Endothelial cell of umbilical vein (primary cell): Measurements from ENCODE around the gene SORL1.

Source experiments
- EZH2 ChIP-seq: IDR thresholded peaks from 2 replicates; pipeline ENCODE4 v1.6.1; 2012; ENCODE audit warnings: borderline replicate concordance, low read depth, mild to moderate bottlenecking, moderate library complexity, low read length, inconsistent platforms; ENCODE audit not compliant: severe bottlenecking
- FOS ChIP-seq: IDR thresholded peaks from 2 replicates; pipeline ENCODE4 v1.6.1; 2011; ENCODE audit warnings: mild to moderate bottlenecking, low read length, moderate library complexity, borderline replicate concordance; ENCODE audit not compliant: insufficient read depth
- GATA2 ChIP-seq: IDR thresholded peaks from 2 replicates; pipeline ENCODE4 v1.7.0; 2011; ENCODE audit warnings: low read depth, mild to moderate bottlenecking, moderate library complexity, mixed read lengths, low read length; ENCODE audit not compliant: insufficient read length, insufficient read depth
- JUN ChIP-seq: IDR thresholded peaks from 2 replicates; pipeline ENCODE4 v1.6.1; 2011; ENCODE audit warnings: borderline replicate concordance, low read depth; ENCODE audit not compliant: insufficient read length, insufficient read depth
- MAX ChIP-seq: IDR thresholded peaks from 2 replicates; pipeline ENCODE4 v1.6.1; 2011; ENCODE audit not compliant: insufficient read depth, insufficient read length
- MYC ChIP-seq: IDR thresholded peaks from one replicate; pipeline ENCODE4 v1.6.1; 2011; ENCODE audit warnings: mild to moderate bottlenecking, low read depth, low read length
- POLR2A ChIP-seq: IDR thresholded peaks from 2 replicates; pipeline ENCODE4 v1.6.1; 2012; ENCODE audit warnings: low read depth, mild to moderate bottlenecking, control low read depth, low read length
- POLR2AphosphoS5 ChIP-seq: IDR thresholded peaks from 2 replicates; pipeline ENCODE4 v1.6.1; 2012; ENCODE audit warnings: low read depth, mild to moderate bottlenecking, control low read depth, low read length, moderate library complexity; ENCODE audit not compliant: insufficient read depth
- TF ChIP-seq, protein P1 (sequence below), 2 donors: IDR thresholded peaks; 1 replicate in 1 of 2; 2 replicates in 1 of 2; pipeline ENCODE4 v1.5.1; 2011; ENCODE audit warnings: low read length in 2 of 2, mild to moderate bottlenecking in 2 of 2, moderate library complexity in 2 of 2, control low read depth in 1 of 2, inconsistent platforms in 1 of 2, low read depth in 1 of 2; ENCODE audit not compliant: insufficient read depth in 1 of 2; ENCODE audit errors: extremely low read depth in 1 of 2

- no peak for TF ChIP-seq GATA2
- TF ChIP-seq, protein P1, sequence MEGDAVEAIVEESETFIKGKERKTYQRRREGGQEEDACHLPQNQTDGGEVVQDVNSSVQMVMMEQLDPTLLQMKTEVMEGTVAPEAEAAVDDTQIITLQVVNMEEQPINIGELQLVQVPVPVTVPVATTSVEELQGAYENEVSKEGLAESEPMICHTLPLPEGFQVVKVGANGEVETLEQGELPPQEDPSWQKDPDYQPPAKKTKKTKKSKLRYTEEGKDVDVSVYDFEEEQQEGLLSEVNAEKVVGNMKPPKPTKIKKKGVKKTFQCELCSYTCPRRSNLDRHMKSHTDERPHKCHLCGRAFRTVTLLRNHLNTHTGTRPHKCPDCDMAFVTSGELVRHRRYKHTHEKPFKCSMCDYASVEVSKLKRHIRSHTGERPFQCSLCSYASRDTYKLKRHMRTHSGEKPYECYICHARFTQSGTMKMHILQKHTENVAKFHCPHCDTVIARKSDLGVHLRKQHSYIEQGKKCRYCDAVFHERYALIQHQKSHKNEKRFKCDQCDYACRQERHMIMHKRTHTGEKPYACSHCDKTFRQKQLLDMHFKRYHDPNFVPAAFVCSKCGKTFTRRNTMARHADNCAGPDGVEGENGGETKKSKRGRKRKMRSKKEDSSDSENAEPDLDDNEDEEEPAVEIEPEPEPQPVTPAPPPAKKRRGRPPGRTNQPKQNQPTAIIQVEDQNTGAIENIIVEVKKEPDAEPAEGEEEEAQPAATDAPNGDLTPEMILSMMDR (IDR thresholded peaks at IDR 0.05; ENCODE audit: extremely low read depth in 1 of 2, insufficient read depth in 1 of 2, low read depth in 1 of 2, low read length in 2 of 2), result no peak
- no peak for TF ChIP-seq POLR2AphosphoS5
- no peak for TF ChIP-seq POLR2A
- TF ChIP-seq EZH2, result no peak
- no peak for TF ChIP-seq MAX
- TF ChIP-seq FOS, result no peak
- TF ChIP-seq MYC, result no peak
- TF ChIP-seq JUN, result no peak
These were observed 123.3 kb downstream of the SORL1 start for GRCh38 chr11:121575250-121575962.
